Thyroid gland (tissue), 4 donors: Measurements from ENCODE around the gene PLEKHM1.

Source experiments
- POLR2A ChIP-seq, 2 donors: fragments of 450-650 bp; IDR thresholded peaks; one replicate each; pipeline ENCODE4 v1.6.1; 2017; ENCODE audit warnings: antibody characterized with exemption in 2 of 2, mild to moderate bottlenecking in 2 of 2, moderate library complexity in 1 of 2
- TF ChIP-seq, protein P1 (sequence below), 6 experiments: fragments of 200-600 bp in 3 of 6; fragments of 450-650 bp in 3 of 6; sonication (generic) in 3 of 6; IDR thresholded peaks; one replicate each; pipeline ENCODE4 v1.5.1; 2016 to 2019; ENCODE audit warnings: antibody characterized with exemption in 6 of 6, mild to moderate bottlenecking in 2 of 6, inconsistent platforms in 1 of 6, moderate library complexity in 1 of 6

DNA sequence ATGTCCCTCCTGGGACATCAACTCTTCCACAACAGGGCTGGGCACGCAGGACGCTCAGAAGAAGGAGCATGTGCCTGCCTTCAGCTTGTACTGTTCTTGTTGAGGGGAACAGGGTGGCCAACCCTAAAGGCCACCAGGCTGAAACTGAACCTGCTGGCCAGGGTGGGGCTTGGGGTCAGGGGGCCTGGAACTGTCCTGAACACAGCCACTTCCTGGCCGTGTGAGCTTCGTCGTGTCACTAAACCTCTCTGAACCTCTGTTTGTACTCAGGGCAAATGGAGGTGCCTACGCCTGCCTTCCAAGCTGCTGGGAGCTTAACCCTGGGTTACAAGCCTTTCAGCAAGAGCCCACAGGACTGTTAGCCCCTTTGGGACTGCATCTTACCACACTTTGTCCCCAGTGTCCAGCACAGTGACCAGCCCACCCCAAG, 64.5 kb downstream of the PLEKHM1 start:
- TF ChIP-seq, protein P1, sequence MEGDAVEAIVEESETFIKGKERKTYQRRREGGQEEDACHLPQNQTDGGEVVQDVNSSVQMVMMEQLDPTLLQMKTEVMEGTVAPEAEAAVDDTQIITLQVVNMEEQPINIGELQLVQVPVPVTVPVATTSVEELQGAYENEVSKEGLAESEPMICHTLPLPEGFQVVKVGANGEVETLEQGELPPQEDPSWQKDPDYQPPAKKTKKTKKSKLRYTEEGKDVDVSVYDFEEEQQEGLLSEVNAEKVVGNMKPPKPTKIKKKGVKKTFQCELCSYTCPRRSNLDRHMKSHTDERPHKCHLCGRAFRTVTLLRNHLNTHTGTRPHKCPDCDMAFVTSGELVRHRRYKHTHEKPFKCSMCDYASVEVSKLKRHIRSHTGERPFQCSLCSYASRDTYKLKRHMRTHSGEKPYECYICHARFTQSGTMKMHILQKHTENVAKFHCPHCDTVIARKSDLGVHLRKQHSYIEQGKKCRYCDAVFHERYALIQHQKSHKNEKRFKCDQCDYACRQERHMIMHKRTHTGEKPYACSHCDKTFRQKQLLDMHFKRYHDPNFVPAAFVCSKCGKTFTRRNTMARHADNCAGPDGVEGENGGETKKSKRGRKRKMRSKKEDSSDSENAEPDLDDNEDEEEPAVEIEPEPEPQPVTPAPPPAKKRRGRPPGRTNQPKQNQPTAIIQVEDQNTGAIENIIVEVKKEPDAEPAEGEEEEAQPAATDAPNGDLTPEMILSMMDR (IDR thresholded peaks at IDR 0.05) = peak in 1 of 6 experiments; percentile 4
- TF ChIP-seq POLR2A (IDR thresholded peaks at IDR 0.05) = no peak
